Measurements from ENCODE around the gene BACE1.

GRCh38 chr11:117328375-117329010 lies 12.4 kb upstream of the BACE1 start:
- no peak for TF ChIP-seq CTCF (IDR thresholded peaks at IDR 0.05; ENCODE audit: low read depth, low read length)
- no peak for TF ChIP-seq EZH2phosphoT487 (IDR thresholded peaks at IDR 0.05; ENCODE audit: low read depth)
